ENCODE data around the gene ALDH7A1. TPM values are rescaled to one million over a fixed set of nuclear protein-coding genes. Genes with fewer than 3 reads are reported as not detected.
"Not testable (repeated sequence)": the region's sequence is repeated elsewhere in the genome, so short reads cannot be mapped to it uniquely, and the experiment has no call there.

Gene ALDH7A1
- total and polyA plus RNA-seq, 4 donors, result 49.1 to 112 (median 85.2) TPM

GRCh38 chr5:126577415-126577814 is 17.6 kb downstream of the ALDH7A1 start:
- no peak overlapping the region for H3K4me3 ChIP-seq (ENCODE audit: low read depth, low read length)
- H3K9me3 ChIP-seq (ENCODE audit: control insufficient read depth, insufficient read depth, low read length), result no peaks in the 10 kb centered on the region
- DNase-seq (ENCODE audit: low read depth in 4 of 6, low spot score in 6 of 6), result no peak
- no peaks in the 10 kb centered on the region for H3K27me3 ChIP-seq (ENCODE audit: control insufficient read depth, insufficient read depth, low read length)
- H3K27ac ChIP-seq (ENCODE audit: low read depth, low read length), result no peak overlapping the region
- H3K4me1 ChIP-seq (ENCODE audit: control insufficient read depth, insufficient read depth, low read length), result no peaks in the 10 kb centered on the region
- no CpG with 5 or more reads among the region's 5 CpGs for WGBS (ENCODE audit: insufficient coverage)
- H3K36me3 ChIP-seq (ENCODE audit: control insufficient read depth, insufficient read depth, low read length), result peaks cover 50% of the 10 kb centered on the region

DNA sequence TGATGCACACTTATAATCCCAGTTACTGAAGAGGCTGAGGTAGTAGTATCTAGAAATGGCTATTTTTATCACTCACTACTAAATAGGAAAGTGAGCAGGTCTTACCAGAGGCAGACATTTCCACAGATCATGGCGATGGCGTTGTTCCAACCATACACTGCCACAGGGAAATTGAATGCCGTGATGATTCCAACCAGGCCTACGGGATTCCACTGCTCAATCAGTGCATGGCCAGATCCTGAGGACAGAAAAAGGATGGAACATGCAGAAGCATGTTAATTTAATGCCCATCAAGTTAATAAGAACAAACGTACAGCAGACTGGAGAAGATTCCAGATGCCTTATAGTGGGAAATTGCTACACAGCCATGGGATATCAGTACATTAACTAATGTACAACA is 18.0 kb downstream of the ALDH7A1 start:
- Histone ChIP-seq H3K4me3 (ENCODE audit: low read depth, low read length) (no peak overlapping the region), H3K27ac (ENCODE audit: low read depth, low read length) (no peak overlapping the region), H3K4me1 (ENCODE audit: control insufficient read depth, insufficient read depth, low read length) (no peaks in the 10 kb centered on the region), H3K36me3 (ENCODE audit: control insufficient read depth, insufficient read depth, low read length) (peaks cover 49% of the 10 kb centered on the region), H3K9me3 (ENCODE audit: control insufficient read depth, insufficient read depth, low read length) (no peaks in the 10 kb centered on the region), H3K27me3 (ENCODE audit: control insufficient read depth, insufficient read depth, low read length) (no peaks in the 10 kb centered on the region)
- WGBS (ENCODE audit: insufficient coverage), result 96% methylated on average over 4 of the region's 5 CpGs
- DNase-seq (ENCODE audit: low read depth in 4 of 6, low spot score in 6 of 6), result no peak

DNA sequence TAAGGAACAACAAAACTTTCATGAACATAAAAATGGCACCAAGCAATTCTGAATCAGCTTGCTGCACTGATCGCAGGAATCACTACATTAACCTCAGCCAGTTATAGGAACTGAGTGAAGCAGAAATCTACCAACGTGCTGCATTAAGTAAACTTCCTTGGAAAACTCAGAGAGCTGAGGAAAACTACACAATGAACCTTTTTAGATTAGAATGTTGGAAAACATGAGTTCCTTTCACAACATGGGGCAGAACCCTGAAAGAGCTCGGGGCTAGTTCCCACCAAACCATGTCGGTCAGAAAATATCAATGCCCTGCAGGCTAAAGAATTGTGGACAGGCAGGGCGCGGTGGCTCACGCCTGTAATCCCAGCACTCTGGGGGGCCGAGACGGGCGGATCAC is 19.4 kb downstream of the ALDH7A1 start:
- H3K9me3 ChIP-seq (ENCODE audit: control insufficient read depth, insufficient read depth, low read length), result no peaks in the 10 kb centered on the region
- no peaks in the 10 kb centered on the region for H3K4me1 ChIP-seq (ENCODE audit: control insufficient read depth, insufficient read depth, low read length)
- H3K27me3 ChIP-seq (ENCODE audit: control insufficient read depth, insufficient read depth, low read length), result no peaks in the 10 kb centered on the region
- no peak overlapping the region for H3K27ac ChIP-seq (ENCODE audit: low read depth, low read length)
- WGBS (ENCODE audit: insufficient coverage), result 96% methylated on average over 6 of the region's 10 CpGs
- no peak for DNase-seq (ENCODE audit: low read depth in 4 of 6, low spot score in 6 of 6)
- no peak overlapping the region for H3K4me3 ChIP-seq (ENCODE audit: low read depth, low read length)
- peaks cover 38% of the 10 kb centered on the region for H3K36me3 ChIP-seq (ENCODE audit: control insufficient read depth, insufficient read depth, low read length)

GRCh38 chr5:126568206-126568755 is 26.7 kb downstream of the ALDH7A1 start:
- DNase-seq (ENCODE audit: low read depth in 4 of 6, low spot score in 6 of 6), result no peak
- H3K4me3 ChIP-seq (ENCODE audit: low read depth, low read length), result no peak overlapping the region
- H3K36me3 ChIP-seq (ENCODE audit: control insufficient read depth, insufficient read depth, low read length), result peaks cover 23% of the 10 kb centered on the region
- WGBS (ENCODE audit: insufficient coverage), result no CpG with 5 or more reads among the region's 4 CpGs
- no peaks in the 10 kb centered on the region for H3K9me3 ChIP-seq (ENCODE audit: control insufficient read depth, insufficient read depth, low read length)
- no peaks in the 10 kb centered on the region for H3K27me3 ChIP-seq (ENCODE audit: control insufficient read depth, insufficient read depth, low read length)
- no peaks in the 10 kb centered on the region for H3K4me1 ChIP-seq (ENCODE audit: control insufficient read depth, insufficient read depth, low read length)
- H3K27ac ChIP-seq (ENCODE audit: low read depth, low read length), result no peak overlapping the region

- Histone ChIP-seq H3K9me3 (ENCODE audit: control insufficient read depth, insufficient read depth, low read length) (no peaks in the 10 kb centered on the region), H3K36me3 (ENCODE audit: control insufficient read depth, insufficient read depth, low read length) (peaks cover 23% of the 10 kb centered on the region), H3K27ac (ENCODE audit: low read depth, low read length) (no peak overlapping the region), H3K4me1 (ENCODE audit: control insufficient read depth, insufficient read depth, low read length) (no peaks in the 10 kb centered on the region), H3K27me3 (ENCODE audit: control insufficient read depth, insufficient read depth, low read length) (no peaks in the 10 kb centered on the region), H3K4me3 (ENCODE audit: low read depth, low read length) (no peak overlapping the region)
- DNase-seq (ENCODE audit: low read depth in 4 of 6, low spot score in 6 of 6), result no peak
- WGBS (ENCODE audit: insufficient coverage), result no CpG with 5 or more reads among the region's 2 CpGs
These were observed 32.2 kb downstream of the ALDH7A1 start for GRCh38 chr5:126562823-126563222.

DNA sequence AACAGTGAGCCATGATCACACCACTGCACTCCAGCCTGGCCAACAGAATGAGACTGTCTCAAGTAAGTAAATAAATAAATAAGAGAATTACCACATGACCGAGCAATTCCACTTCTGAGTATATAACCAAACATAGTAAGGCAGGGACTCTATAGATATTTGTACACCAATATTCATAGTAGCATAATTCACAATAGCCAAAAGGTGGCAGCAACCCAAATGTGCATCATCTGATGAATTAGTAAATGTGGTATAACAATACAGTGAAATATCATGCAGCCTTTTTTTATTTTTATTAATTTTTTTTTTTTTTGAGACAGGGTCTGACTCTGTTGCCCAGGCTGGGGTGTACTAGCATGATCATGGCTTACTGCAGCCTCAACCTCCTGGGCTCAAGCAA is 33.1 kb downstream of the ALDH7A1 start:
- Histone ChIP-seq H3K4me3 (ENCODE audit: low read depth, low read length) (no peak overlapping the region), H3K27me3 (ENCODE audit: control insufficient read depth, insufficient read depth, low read length) (no peaks in the 10 kb centered on the region), H3K27ac (ENCODE audit: low read depth, low read length) (no peak overlapping the region), H3K9me3 (ENCODE audit: control insufficient read depth, insufficient read depth, low read length) (no peaks in the 10 kb centered on the region), H3K36me3 (ENCODE audit: control insufficient read depth, insufficient read depth, low read length) (peaks cover 22% of the 10 kb centered on the region), H3K4me1 (ENCODE audit: control insufficient read depth, insufficient read depth, low read length) (no peaks in the 10 kb centered on the region)
- no peak for DNase-seq (ENCODE audit: low read depth in 4 of 6, low spot score in 6 of 6)
- no CpG with 5 or more reads among the region's 1 CpG for whole genome bisulfite sequencing (ENCODE audit: insufficient coverage)

DNA sequence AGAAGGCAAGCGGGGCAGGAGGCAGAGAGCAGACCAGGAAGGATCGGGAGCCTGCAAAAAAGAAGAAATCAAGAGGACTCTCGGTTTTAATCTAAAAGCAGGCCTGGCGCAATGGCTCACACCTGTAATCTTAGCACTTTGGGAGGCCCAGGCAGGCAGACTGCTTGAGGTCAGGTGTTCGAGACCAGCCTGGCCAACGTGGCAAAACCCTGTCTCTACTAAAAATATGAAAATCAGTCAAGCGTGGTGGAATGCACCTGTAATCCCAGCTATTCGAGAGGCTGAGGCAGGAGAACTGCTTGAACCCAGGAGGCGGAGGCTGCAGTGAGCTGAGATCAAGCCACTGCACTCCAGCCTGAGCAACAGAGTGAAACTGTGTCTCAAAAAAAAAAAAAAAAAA is 39.9 kb downstream of the ALDH7A1 start:
- WGBS (ENCODE audit: insufficient coverage), result 85% methylated on average over 6 of the region's 9 CpGs
- not testable (repeated sequence) for H3K4me3 ChIP-seq (ENCODE audit: low read depth, low read length); DNase-seq (ENCODE audit: low read depth in 4 of 6, low spot score in 6 of 6); H3K9me3 ChIP-seq (ENCODE audit: control insufficient read depth, insufficient read depth, low read length); H3K4me1 ChIP-seq (ENCODE audit: control insufficient read depth, insufficient read depth, low read length); H3K27ac ChIP-seq (ENCODE audit: low read depth, low read length); H3K27me3 ChIP-seq (ENCODE audit: control insufficient read depth, insufficient read depth, low read length)
- peaks cover 32% of the 10 kb centered on the region for H3K36me3 ChIP-seq (ENCODE audit: control insufficient read depth, insufficient read depth, low read length)

DNA sequence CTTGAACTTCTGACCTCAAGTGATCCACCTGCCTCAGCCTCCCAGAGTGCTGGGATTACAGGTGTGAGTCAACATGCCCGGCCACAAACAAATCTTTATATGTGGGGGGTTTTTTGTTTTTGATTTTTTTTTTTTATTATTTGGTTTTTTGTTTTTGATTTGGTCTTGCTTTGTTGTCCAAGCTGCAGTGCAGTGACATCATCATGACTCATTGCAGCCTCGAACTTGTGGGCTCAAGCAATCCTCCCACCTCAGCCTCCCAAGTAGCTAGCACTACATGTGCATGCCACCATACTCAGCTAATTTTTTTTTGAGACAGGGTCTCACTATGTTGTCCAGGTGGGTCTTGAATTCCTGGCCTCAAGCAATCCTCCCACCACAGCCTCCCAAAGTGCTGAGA is 42.4 kb downstream of the ALDH7A1 start:
- Histone ChIP-seq H3K4me1 (ENCODE audit: control insufficient read depth, insufficient read depth, low read length) (no peaks in the 10 kb centered on the region), H3K36me3 (ENCODE audit: control insufficient read depth, insufficient read depth, low read length) (peaks cover 41% of the 10 kb centered on the region), H3K9me3 (ENCODE audit: control insufficient read depth, insufficient read depth, low read length) (no peaks in the 10 kb centered on the region), H3K27ac (ENCODE audit: low read depth, low read length) (no peak overlapping the region), H3K27me3 (ENCODE audit: control insufficient read depth, insufficient read depth, low read length) (no peaks in the 10 kb centered on the region), H3K4me3 (ENCODE audit: low read depth, low read length) (no peak overlapping the region)
- 80% methylated on average over 1 of the region's 2 CpGs for WGBS (ENCODE audit: insufficient coverage)
- no peak for DNase-seq (ENCODE audit: low read depth in 4 of 6, low spot score in 6 of 6)

- Histone ChIP-seq H3K27me3 (ENCODE audit: control insufficient read depth, insufficient read depth, low read length) (no peaks in the 10 kb centered on the region), H3K27ac (ENCODE audit: low read depth, low read length) (no peak overlapping the region), H3K4me3 (ENCODE audit: low read depth, low read length) (no peak overlapping the region), H3K9me3 (ENCODE audit: control insufficient read depth, insufficient read depth, low read length) (no peaks in the 10 kb centered on the region), H3K36me3 (ENCODE audit: control insufficient read depth, insufficient read depth, low read length) (peaks cover 29% of the 10 kb centered on the region), H3K4me1 (ENCODE audit: control insufficient read depth, insufficient read depth, low read length) (no peaks in the 10 kb centered on the region)
- peak in 2 of 6 donors; percentile 24 to 39 for DNase-seq (ENCODE audit: low read depth in 4 of 6, low spot score in 6 of 6)
- WGBS (ENCODE audit: insufficient coverage), result 77% methylated on average over 8 of the region's 12 CpGs
These were observed 50.8 kb downstream of the ALDH7A1 start for GRCh38 chr5:126544087-126544740.

- Histone ChIP-seq H3K4me1 (ENCODE audit: control insufficient read depth, insufficient read depth, low read length) (no peaks in the 10 kb centered on the region), H3K27me3 (ENCODE audit: control insufficient read depth, insufficient read depth, low read length) (no peaks in the 10 kb centered on the region), H3K9me3 (ENCODE audit: control insufficient read depth, insufficient read depth, low read length) (no peaks in the 10 kb centered on the region), H3K36me3 (ENCODE audit: control insufficient read depth, insufficient read depth, low read length) (peaks cover 25% of the 10 kb centered on the region), H3K27ac (ENCODE audit: low read depth, low read length) (no peak overlapping the region), H3K4me3 (ENCODE audit: low read depth, low read length) (no peak overlapping the region)
- DNase-seq (ENCODE audit: low read depth in 4 of 6, low spot score in 6 of 6), result no peak
- WGBS (ENCODE audit: insufficient coverage), result no CpG with 5 or more reads among the region's 2 CpGs
These were observed 51.4 kb downstream of the ALDH7A1 start for GRCh38 chr5:126543660-126544059.

Data from spinal cord (tissue), 10 donors.